Gastrocnemius medialis (tissue), 4 donors: ENCODE results near the gene PCDHGA7. TPM values are rescaled to one million over a fixed set of nuclear protein-coding genes. Genes with fewer than 3 reads are reported as not detected.
"Not testable (repeated sequence)": the region's sequence is repeated elsewhere in the genome, so short reads cannot be mapped to it uniquely, and the experiment has no call there.

Source experiments
- ATAC-seq, 2 donors: fragments of 150-250 bp; one replicate each; pipeline ENCODE4 v1.9.1; 2016
- DNase-seq, 2 donors: peaks; one replicate each; pipeline ENCODE4 v3.0.0-alpha.2; 2019
- H3K27ac ChIP-seq, 4 donors: fragments of 200-600 bp; sonication (generic); 1 replicate in 1 of 4; 2 replicates in 3 of 4; pipeline ENCODE4 v1.5.1; 2016 to 2018; ENCODE audit warnings: mild to moderate bottlenecking in 2 of 4, moderate library complexity in 1 of 4
- H3K27me3 ChIP-seq, 3 donors: fragments of 200-600 bp; sonication (generic) in 2 of 3; 1 replicate in 1 of 3; 2 replicates in 2 of 3; pipeline versions ENCODE4 v1.5.1 to v1.6.0; 2016 to 2019; ENCODE audit warnings: mild to moderate bottlenecking in 1 of 3, moderate library complexity in 1 of 3
- H3K36me3 ChIP-seq, 2 donors: fragments of 200-600 bp; sonication (generic) in 1 of 2; one replicate each; pipeline ENCODE4 v1.5.1; 2017 to 2018
- H3K4me1 ChIP-seq, 2 donors: fragments of 200-600 bp; sonication (generic) in 1 of 2; one replicate each; pipeline ENCODE4 v1.5.1; 2016 to 2017; ENCODE audit warnings: mild to moderate bottlenecking in 2 of 2
- H3K4me3 ChIP-seq, 4 donors: fragments of 200-600 bp; sonication (generic) in 3 of 4; 1 replicate in 1 of 4; 2 replicates in 3 of 4; pipeline ENCODE4 v1.5.1; 2016 to 2019; ENCODE audit warnings: mild to moderate bottlenecking in 2 of 4
- H3K9me3 ChIP-seq, 3 donors: fragments of 200-600 bp; sonication (generic) in 2 of 3; 1 replicate in 1 of 3; 2 replicates in 2 of 3; pipeline ENCODE4 v1.5.1; 2016 to 2019
- CTCF ChIP-seq, 5 experiments: fragments of 450-650 bp in 3 of 5; fragments of 200-600 bp in 2 of 5; sonication (generic) in 2 of 5; IDR thresholded peaks in 4 of 5; conservative IDR thresholded peaks in 1 of 5; 1 replicate in 4 of 5; 2 replicates in 1 of 5; pipeline ENCODE4 v1.5.1; 2016 to 2019; ENCODE audit warnings: antibody characterized with exemption in 5 of 5, mild to moderate bottlenecking in 3 of 5, moderate library complexity in 3 of 5
- POLR2A ChIP-seq, 2 donors: fragments of 450-650 bp; IDR thresholded peaks; one replicate each; pipeline ENCODE4 v1.6.1; 2017; ENCODE audit warnings: antibody characterized with exemption in 2 of 2, mild to moderate bottlenecking in 2 of 2, moderate library complexity in 2 of 2
- in situ Hi-C, 4 donors: fragments of 200-750 bp; cut with MboI; loops; one replicate each; pipeline versions ENCODE4 v1.15.0 to v1.8.0; 2017; ENCODE audit warnings: low sequenced_read_pairs in 4 of 4
- intact Hi-C: fragments of 100-400 bp; cut with DNase I; formaldehyde crosslinking; loops from one replicate; pipeline ENCODE4 v1.15.1; 2023; ENCODE audit warnings: low total_unique reads
- total RNA-seq, 4 donors: library from RNA; depleted of rRNA; stranded (reverse); fragments of >200 nt; gene quantifications; one replicate each; pipeline versions ENCODE4 v1.1.0 to v1.2.3, GENCODE V29; 2016

Gene PCDHGA7
- total RNA-seq, 4 donors from 2014 or later, result 1.3 to 2.4 (median 1.9) TPM

- in situ Hi-C loops (no loop called here), intact Hi-C loops (loop anchor here (5.0 kb wide), 1 partner anchor 40 kb away; the partner anchor contains the start of gene PCDHGA10)
- Histone ChIP-seq H3K27me3 (peaks cover 0 to 15% (median 8%) of the 10 kb centered on the region in 3 donors), H3K36me3 (no peaks in the 10 kb centered on the region), H3K9me3 (peaks cover 0 to 13% (median 4%) of the 10 kb centered on the region in 3 donors), H3K4me3 (peak overlapping the region in 1 of 4 donors; percentile 50), H3K4me1 (peaks cover 0 to 4% of the 10 kb centered on the region in 2 donors), H3K27ac (no peak overlapping the region)
- DNase-seq (no peak), ATAC-seq (no peak)
- no peak for TF ChIP-seq POLR2A (IDR thresholded peaks at IDR 0.05)
- TF ChIP-seq CTCF (IDR thresholded peaks at IDR 0.05 in 4 of 5, conservative IDR thresholded peaks at IDR 0.05 in 1 of 5), result no peak
Observed at GRCh38 chr5:141371572-141372475, 10.7 kb upstream of the PCDHGA7 start.

GRCh38 chr5:141373673-141374317 is 8.7 kb upstream of the PCDHGA7 start, which contains the start of gene PCDHGA6:
PCDHGA6 (plus strand) TSS chr5:141373891; CDS start chr5:141374084, 193 bp downstream.
- in situ Hi-C loops, result no loop called here
- H3K4me1 ChIP-seq, result peaks cover 0 to 4% of the 10 kb centered on the region in 2 donors
- H3K36me3 ChIP-seq, result no peaks in the 10 kb centered on the region
- intact Hi-C loops, result loop anchor here (5.0 kb wide), 1 partner anchor 39 kb away; the partner anchor contains the start of gene PCDHGA10
- DNase-seq (no peak), ATAC-seq (no peak)
- peaks cover 0 to 13% (median 4%) of the 10 kb centered on the region in 3 donors for H3K9me3 ChIP-seq
- peaks cover 0 to 11% (median 8%) of the 10 kb centered on the region in 3 donors for H3K27me3 ChIP-seq
- no peak for TF ChIP-seq POLR2A (IDR thresholded peaks at IDR 0.05)
- TF ChIP-seq CTCF (IDR thresholded peaks at IDR 0.05 in 4 of 5, conservative IDR thresholded peaks at IDR 0.05 in 1 of 5), result peak in 3 of 5 experiments; percentile 41 to 55 (median 45)
- no peak within 1 kb of the TSS for H3K27ac ChIP-seq
- peak within 1 kb of the TSS; percentile 23 to 53 (median 42) for H3K4me3 ChIP-seq

- no peak for DNase-seq
- ATAC-seq, result no peak
- Histone ChIP-seq H3K27me3 (peaks cover 0 to 8% (median 5%) of the 10 kb centered on the region in 3 donors), H3K27ac (no peak overlapping the region), H3K36me3 (no peaks in the 10 kb centered on the region), H3K4me1 (peaks cover 0 to 4% of the 10 kb centered on the region in 2 donors), H3K9me3 (peaks cover 0 to 13% (median 4%) of the 10 kb centered on the region in 3 donors), H3K4me3 (peak overlapping the region in 2 of 4 donors; percentile 43 to 53)
- intact Hi-C loops, result loop anchor here (5.0 kb wide), 1 partner anchor 38 kb away; the partner anchor contains the start of gene PCDHGA10
- in situ Hi-C loops, result no loop called here
- TF ChIP-seq CTCF (IDR thresholded peaks at IDR 0.05 in 4 of 5, conservative IDR thresholded peaks at IDR 0.05 in 1 of 5) (no peak), POLR2A (IDR thresholded peaks at IDR 0.05) (no peak)
Observed at GRCh38 chr5:141374627-141375026, 7.9 kb upstream of the PCDHGA7 start.

GRCh38 chr5:141375444-141376155 is 6.9 kb upstream of the PCDHGA7 start:
- H3K4me1 ChIP-seq, H3K36me3 ChIP-seq, intact Hi-C loops, H3K4me3 ChIP-seq, in situ Hi-C loops, DNase-seq, H3K27ac ChIP-seq, ATAC-seq, H3K27me3 ChIP-seq: not testable (repeated sequence)
- peaks cover 0 to 13% (median 4%) of the 10 kb centered on the region in 3 donors for H3K9me3 ChIP-seq
